LNCaP clone FGC (cell line): Measurements from ENCODE around the gene HS3ST3A1.

ENCODE experiments used
- DNase-seq: peaks from one replicate; pipeline ENCODE4 v3.0.0-alpha.2; 2011; ENCODE audit warnings: low read depth
- H3K4me3 ChIP-seq: 2 replicates; pipeline ENCODE4 v1.5.1; 2011; ENCODE audit warnings: mild to moderate bottlenecking, low read depth, low read length, control low read depth
- CTCF ChIP-seq: IDR thresholded peaks from 2 replicates; pipeline ENCODE4 v1.5.1; 2012; ENCODE audit warnings: mild to moderate bottlenecking; ENCODE audit not compliant: control insufficient read depth, insufficient read depth; ENCODE audit errors: extremely low read depth

Gene HS3ST3A1

GRCh38 chr17:13474073-13474800 is 127.5 kb downstream of the HS3ST3A1 start:
- H3K4me3 ChIP-seq = no peak overlapping the region
- no peak for DNase-seq
- no peak for TF ChIP-seq CTCF

- TF ChIP-seq CTCF = no peak
- no peak overlapping the region for H3K4me3 ChIP-seq
Measured at GRCh38 chr17:13465678-13466077, 136.1 kb downstream of the HS3ST3A1 start.

GRCh38 chr17:13462673-13463124 is 139.0 kb downstream of the HS3ST3A1 start:
- no peak for TF ChIP-seq CTCF
- no peak overlapping the region for H3K4me3 ChIP-seq
- no peak for DNase-seq

More at GRCh38 chr17:13465678-13466077, 136.1 kb downstream of the HS3ST3A1 start:
- DNase-seq = no peak

- TF ChIP-seq CTCF = no peak
- H3K4me3 ChIP-seq = no peak overlapping the region
- DNase-seq = no peak
Measured at GRCh38 chr17:13462146-13462545, 139.6 kb downstream of the HS3ST3A1 start.

GRCh38 chr17:13460261-13461000 is 141.3 kb downstream of the HS3ST3A1 start:
- no peak overlapping the region for H3K4me3 ChIP-seq
- TF ChIP-seq CTCF = no peak
- DNase-seq = no peak

- no peak overlapping the region for H3K4me3 ChIP-seq
- DNase-seq = no peak
- TF ChIP-seq CTCF = no peak
Measured at GRCh38 chr17:13457783-13458182, 143.9 kb downstream of the HS3ST3A1 start.
